Measurements from ENCODE around the gene PRR14. TPM values are rescaled to one million over a fixed set of nuclear protein-coding genes. Genes with fewer than 3 reads are reported as not detected.

PRR14 gene
- total RNA-seq, 1 donor from 2014 or later = 27.3 TPM

DNA sequence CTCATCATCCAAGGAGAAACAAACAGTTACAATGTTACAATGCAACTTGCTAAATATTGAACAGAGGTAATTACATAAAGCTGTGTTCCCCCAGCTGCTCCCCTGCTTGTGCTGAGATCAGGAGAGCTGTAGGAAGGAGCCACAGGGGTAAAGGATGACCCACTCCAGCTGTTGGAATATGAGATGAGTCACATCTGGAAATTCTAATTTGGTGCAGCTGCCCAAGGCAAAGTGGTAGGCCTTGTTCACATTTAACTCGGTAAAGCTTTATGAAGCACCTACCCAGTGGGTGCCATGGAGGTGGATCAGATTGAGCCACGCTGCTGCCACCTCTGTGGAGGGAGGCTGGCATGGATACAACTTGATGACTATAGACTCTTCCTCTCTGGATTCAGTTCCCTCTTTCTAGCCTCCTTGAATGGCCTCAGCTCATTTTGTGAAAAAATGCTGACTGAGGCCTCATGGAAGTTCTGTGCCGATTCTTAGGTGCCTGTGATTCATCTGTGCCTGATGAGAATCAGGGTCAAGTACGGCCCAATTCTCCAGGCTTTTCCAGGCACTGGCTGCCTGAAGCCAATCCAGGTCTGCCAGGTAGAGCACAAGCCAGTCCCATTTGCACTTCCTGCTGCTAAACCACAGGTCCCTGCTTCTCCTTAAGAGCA is 48.0 kb upstream of the PRR14 start:
- Mint-ChIP-seq H3K4me1 (ENCODE audit: low read depth, unreplicated experiment) (peaks cover 11% of the 10 kb centered on the region), H3K4me3 (ENCODE audit: unreplicated experiment) (no peak overlapping the region), H3K27ac (ENCODE audit: unreplicated experiment) (no peak overlapping the region), H3K9me3 (ENCODE audit: unreplicated experiment) (peaks cover 3% of the 10 kb centered on the region), H3K36me3 (ENCODE audit: low read depth, unreplicated experiment) (peaks cover 11% of the 10 kb centered on the region), H3K27me3 (ENCODE audit: low read depth, unreplicated experiment) (no peaks in the 10 kb centered on the region)
- no peaks in the 10 kb centered on the region for H3K9me3 ChIP-seq (ENCODE audit: insufficient read depth, low read depth, low read length)
- H3K4me3 ChIP-seq (ENCODE audit: insufficient read depth, low read depth, low read length) = no peak overlapping the region
- no peak for TF ChIP-seq EZH2 (IDR thresholded peaks at IDR 0.05; ENCODE audit: insufficient read depth, low read length)
- TF ChIP-seq, protein P1, sequence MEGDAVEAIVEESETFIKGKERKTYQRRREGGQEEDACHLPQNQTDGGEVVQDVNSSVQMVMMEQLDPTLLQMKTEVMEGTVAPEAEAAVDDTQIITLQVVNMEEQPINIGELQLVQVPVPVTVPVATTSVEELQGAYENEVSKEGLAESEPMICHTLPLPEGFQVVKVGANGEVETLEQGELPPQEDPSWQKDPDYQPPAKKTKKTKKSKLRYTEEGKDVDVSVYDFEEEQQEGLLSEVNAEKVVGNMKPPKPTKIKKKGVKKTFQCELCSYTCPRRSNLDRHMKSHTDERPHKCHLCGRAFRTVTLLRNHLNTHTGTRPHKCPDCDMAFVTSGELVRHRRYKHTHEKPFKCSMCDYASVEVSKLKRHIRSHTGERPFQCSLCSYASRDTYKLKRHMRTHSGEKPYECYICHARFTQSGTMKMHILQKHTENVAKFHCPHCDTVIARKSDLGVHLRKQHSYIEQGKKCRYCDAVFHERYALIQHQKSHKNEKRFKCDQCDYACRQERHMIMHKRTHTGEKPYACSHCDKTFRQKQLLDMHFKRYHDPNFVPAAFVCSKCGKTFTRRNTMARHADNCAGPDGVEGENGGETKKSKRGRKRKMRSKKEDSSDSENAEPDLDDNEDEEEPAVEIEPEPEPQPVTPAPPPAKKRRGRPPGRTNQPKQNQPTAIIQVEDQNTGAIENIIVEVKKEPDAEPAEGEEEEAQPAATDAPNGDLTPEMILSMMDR (IDR thresholded peaks at IDR 0.05; ENCODE audit: insufficient read depth, low read depth, low read length) = no peak
- no peak overlapping the region for H2AFZ ChIP-seq (ENCODE audit: low read depth, low read length)
- no peak overlapping the region for H3K27ac ChIP-seq (ENCODE audit: low read depth, low read length)
- H3K9ac ChIP-seq (ENCODE audit: low read length) = no peak overlapping the region
- no peaks in the 10 kb centered on the region for H3K27me3 ChIP-seq (ENCODE audit: insufficient read depth, low read length)
- no peaks in the 10 kb centered on the region for H3K79me2 ChIP-seq (ENCODE audit: insufficient read depth, low read length)
- no peaks in the 10 kb centered on the region for H4K20me1 ChIP-seq (ENCODE audit: insufficient read depth, low read length)
- no peak overlapping the region for H3K4me2 ChIP-seq (ENCODE audit: low read length)
- DNase-seq (ENCODE audit: low read depth) = no peak
- H3K36me3 ChIP-seq (ENCODE audit: insufficient read depth, low read length) = peaks cover 7% of the 10 kb centered on the region
- no peak for FAIRE-seq
- H3K4me1 ChIP-seq (ENCODE audit: insufficient read depth, low read length) = peaks cover 6% of the 10 kb centered on the region

DNA sequence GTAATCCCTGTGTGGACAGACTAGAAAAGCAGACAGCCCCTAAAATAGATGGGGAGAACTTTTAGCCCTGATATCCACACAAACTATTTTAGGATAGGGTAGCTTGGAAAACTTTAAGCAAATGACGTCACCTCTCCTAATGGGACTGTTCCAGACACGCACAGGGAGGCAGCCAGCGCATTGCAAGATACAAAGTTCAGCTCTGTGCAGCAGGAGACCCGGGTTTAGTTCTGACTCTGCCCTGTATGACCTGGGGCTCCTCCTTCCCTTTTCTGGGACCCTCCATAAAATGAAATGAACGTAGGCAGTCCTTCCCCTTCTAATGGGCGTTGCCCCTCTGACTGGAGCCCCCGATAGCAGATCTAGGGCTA is 46.8 kb upstream of the PRR14 start:
- peaks cover 6% of the 10 kb centered on the region for H3K4me1 ChIP-seq (ENCODE audit: insufficient read depth, low read length)
- no peak overlapping the region for H2AFZ ChIP-seq (ENCODE audit: low read depth, low read length)
- H3K4me3 ChIP-seq (ENCODE audit: insufficient read depth, low read depth, low read length) = no peak overlapping the region
- Mint-ChIP-seq H3K27ac (ENCODE audit: unreplicated experiment) (no peak overlapping the region), H3K4me3 (ENCODE audit: unreplicated experiment) (peak overlapping the region; percentile 14), H3K9me3 (ENCODE audit: unreplicated experiment) (peaks cover 3% of the 10 kb centered on the region), H3K36me3 (ENCODE audit: low read depth, unreplicated experiment) (peaks cover 11% of the 10 kb centered on the region), H3K27me3 (ENCODE audit: low read depth, unreplicated experiment) (no peaks in the 10 kb centered on the region), H3K4me1 (ENCODE audit: low read depth, unreplicated experiment) (peaks cover 11% of the 10 kb centered on the region)
- no peak for FAIRE-seq
- peaks cover 5% of the 10 kb centered on the region for H3K79me2 ChIP-seq (ENCODE audit: insufficient read depth, low read length)
- no peak overlapping the region for H3K9ac ChIP-seq (ENCODE audit: low read length)
- no peaks in the 10 kb centered on the region for H4K20me1 ChIP-seq (ENCODE audit: insufficient read depth, low read length)
- no peak for TF ChIP-seq EZH2 (IDR thresholded peaks at IDR 0.05; ENCODE audit: insufficient read depth, low read length)
- TF ChIP-seq, protein P1 (IDR thresholded peaks at IDR 0.05; ENCODE audit: insufficient read depth, low read depth, low read length) = no peak
- H3K27ac ChIP-seq (ENCODE audit: low read depth, low read length) = no peak overlapping the region
- DNase-seq (ENCODE audit: low read depth) = no peak
- H3K9me3 ChIP-seq (ENCODE audit: insufficient read depth, low read depth, low read length) = no peaks in the 10 kb centered on the region
- H3K36me3 ChIP-seq (ENCODE audit: insufficient read depth, low read length) = peaks cover 7% of the 10 kb centered on the region
- no peaks in the 10 kb centered on the region for H3K27me3 ChIP-seq (ENCODE audit: insufficient read depth, low read length)
- no peak overlapping the region for H3K4me2 ChIP-seq (ENCODE audit: low read length)

DNA sequence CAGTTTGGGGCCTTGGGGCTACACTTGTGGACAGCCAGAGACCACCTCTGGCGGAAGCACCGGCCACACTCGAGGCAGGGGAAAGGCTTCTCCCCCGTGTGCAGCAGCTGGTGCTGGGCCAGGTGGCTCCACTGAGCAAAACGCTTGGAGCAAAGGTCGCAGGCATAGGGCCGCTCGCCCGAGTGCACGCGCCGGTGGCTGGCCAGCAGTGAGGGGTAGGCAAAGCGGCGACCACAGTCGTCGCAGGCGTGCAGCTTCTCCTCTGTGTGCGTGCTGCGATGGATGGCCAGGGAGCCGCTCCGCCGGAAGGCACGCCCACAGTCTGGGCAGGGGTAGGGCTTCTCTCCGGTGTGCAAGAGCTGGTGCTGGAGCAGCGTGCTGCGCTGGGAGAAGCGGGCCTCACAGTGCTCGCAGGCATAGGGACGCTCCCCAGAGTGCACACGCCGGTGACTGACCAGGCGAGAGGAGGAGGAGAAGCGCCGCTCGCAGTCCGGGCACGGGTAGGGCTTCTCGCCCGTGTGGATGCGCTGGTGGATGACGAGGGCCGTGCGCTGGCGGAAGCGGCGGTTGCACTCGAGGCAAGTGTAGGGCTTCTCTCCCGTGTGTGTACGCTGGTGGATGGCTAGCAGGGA is 46.3 kb upstream of the PRR14 start:
- no peak overlapping the region for H3K4me2 ChIP-seq (ENCODE audit: low read length)
- DNase-seq (ENCODE audit: low read depth) (no peak), FAIRE-seq (no peak)
- Mint-ChIP-seq H3K27me3 (ENCODE audit: low read depth, unreplicated experiment) (no peaks in the 10 kb centered on the region), H3K27ac (ENCODE audit: unreplicated experiment) (no peak overlapping the region), H3K4me1 (ENCODE audit: low read depth, unreplicated experiment) (peaks cover 11% of the 10 kb centered on the region), H3K4me3 (ENCODE audit: unreplicated experiment) (no peak overlapping the region), H3K9me3 (ENCODE audit: unreplicated experiment) (peaks cover 3% of the 10 kb centered on the region), H3K36me3 (ENCODE audit: low read depth, unreplicated experiment) (peaks cover 11% of the 10 kb centered on the region)
- H3K4me3 ChIP-seq (ENCODE audit: insufficient read depth, low read depth, low read length) = no peak overlapping the region
- no peak overlapping the region for H3K9ac ChIP-seq (ENCODE audit: low read length)
- H3K36me3 ChIP-seq (ENCODE audit: insufficient read depth, low read length) = peaks cover 7% of the 10 kb centered on the region
- TF ChIP-seq, protein P1 (IDR thresholded peaks at IDR 0.05; ENCODE audit: insufficient read depth, low read depth, low read length) = no peak
- no peak for TF ChIP-seq EZH2 (IDR thresholded peaks at IDR 0.05; ENCODE audit: insufficient read depth, low read length)
- H4K20me1 ChIP-seq (ENCODE audit: insufficient read depth, low read length) = no peaks in the 10 kb centered on the region
- peaks cover 6% of the 10 kb centered on the region for H3K4me1 ChIP-seq (ENCODE audit: insufficient read depth, low read length)
- H2AFZ ChIP-seq (ENCODE audit: low read depth, low read length) = no peak overlapping the region
- H3K9me3 ChIP-seq (ENCODE audit: insufficient read depth, low read depth, low read length) = no peaks in the 10 kb centered on the region
- peaks cover 10% of the 10 kb centered on the region for H3K79me2 ChIP-seq (ENCODE audit: insufficient read depth, low read length)
- H3K27ac ChIP-seq (ENCODE audit: low read depth, low read length) = no peak overlapping the region
- no peaks in the 10 kb centered on the region for H3K27me3 ChIP-seq (ENCODE audit: insufficient read depth, low read length)

All from astrocyte (in vitro differentiated cells and primary cell).